ENCODE data around the gene ABCA2. TPM values are rescaled to one million over a fixed set of nuclear protein-coding genes. Genes with fewer than 3 reads are reported as not detected.

The ABCA2 gene
- total RNA-seq, 2 experiments from 2014 or later = 11.8 to 16.2 TPM

DNA sequence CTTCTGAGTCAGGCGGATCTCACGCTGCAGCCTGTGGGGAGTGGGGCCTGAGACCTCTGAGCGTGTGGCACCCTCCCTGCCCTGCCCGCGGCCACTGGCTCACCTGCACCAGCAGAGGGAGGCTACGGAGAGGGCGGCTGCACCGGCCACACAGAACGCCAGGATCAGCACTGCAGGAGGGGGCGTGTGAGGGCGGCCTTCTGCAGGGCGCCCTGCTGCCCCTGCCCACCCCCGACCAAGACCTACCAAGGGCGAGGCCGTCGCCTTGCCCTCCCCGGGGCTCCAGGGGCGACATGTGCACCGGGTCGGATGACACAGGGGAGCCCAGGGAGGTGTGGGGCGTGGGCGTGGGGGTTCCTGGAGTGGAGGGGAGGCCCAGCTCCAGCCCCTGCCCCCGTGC is 12.5 kb upstream of the ABCA2 start:
- ChIA-PET POLR2A (no interaction called here), CTCF (interaction anchor here (3.7 kb wide), 1 partner anchor 11 kb away, joined by 18 read pairs; no protein-coding TSS in a partner anchor)
- H3K9me3 Mint-ChIP-seq = no peaks in the 10 kb centered on the region
- TF ChIP-seq, protein P1, sequence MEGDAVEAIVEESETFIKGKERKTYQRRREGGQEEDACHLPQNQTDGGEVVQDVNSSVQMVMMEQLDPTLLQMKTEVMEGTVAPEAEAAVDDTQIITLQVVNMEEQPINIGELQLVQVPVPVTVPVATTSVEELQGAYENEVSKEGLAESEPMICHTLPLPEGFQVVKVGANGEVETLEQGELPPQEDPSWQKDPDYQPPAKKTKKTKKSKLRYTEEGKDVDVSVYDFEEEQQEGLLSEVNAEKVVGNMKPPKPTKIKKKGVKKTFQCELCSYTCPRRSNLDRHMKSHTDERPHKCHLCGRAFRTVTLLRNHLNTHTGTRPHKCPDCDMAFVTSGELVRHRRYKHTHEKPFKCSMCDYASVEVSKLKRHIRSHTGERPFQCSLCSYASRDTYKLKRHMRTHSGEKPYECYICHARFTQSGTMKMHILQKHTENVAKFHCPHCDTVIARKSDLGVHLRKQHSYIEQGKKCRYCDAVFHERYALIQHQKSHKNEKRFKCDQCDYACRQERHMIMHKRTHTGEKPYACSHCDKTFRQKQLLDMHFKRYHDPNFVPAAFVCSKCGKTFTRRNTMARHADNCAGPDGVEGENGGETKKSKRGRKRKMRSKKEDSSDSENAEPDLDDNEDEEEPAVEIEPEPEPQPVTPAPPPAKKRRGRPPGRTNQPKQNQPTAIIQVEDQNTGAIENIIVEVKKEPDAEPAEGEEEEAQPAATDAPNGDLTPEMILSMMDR (IDR thresholded peaks at IDR 0.05) = no peak
- H3K36me3 Mint-ChIP-seq (ENCODE audit: low read depth) = no peaks in the 10 kb centered on the region
- no peak overlapping the region for H3K27ac Mint-ChIP-seq
- DNase-seq (no peak), ATAC-seq (no peak)
- intact Hi-C loops (cut with micrococcal nuclease) = no loop called here
- H3K4me1 Mint-ChIP-seq (ENCODE audit: low read depth) = peaks cover 8% of the 10 kb centered on the region
- H3K4me3 Mint-ChIP-seq = no peak overlapping the region
- H3K27me3 Mint-ChIP-seq = peaks cover 12% of the 10 kb centered on the region

DNA sequence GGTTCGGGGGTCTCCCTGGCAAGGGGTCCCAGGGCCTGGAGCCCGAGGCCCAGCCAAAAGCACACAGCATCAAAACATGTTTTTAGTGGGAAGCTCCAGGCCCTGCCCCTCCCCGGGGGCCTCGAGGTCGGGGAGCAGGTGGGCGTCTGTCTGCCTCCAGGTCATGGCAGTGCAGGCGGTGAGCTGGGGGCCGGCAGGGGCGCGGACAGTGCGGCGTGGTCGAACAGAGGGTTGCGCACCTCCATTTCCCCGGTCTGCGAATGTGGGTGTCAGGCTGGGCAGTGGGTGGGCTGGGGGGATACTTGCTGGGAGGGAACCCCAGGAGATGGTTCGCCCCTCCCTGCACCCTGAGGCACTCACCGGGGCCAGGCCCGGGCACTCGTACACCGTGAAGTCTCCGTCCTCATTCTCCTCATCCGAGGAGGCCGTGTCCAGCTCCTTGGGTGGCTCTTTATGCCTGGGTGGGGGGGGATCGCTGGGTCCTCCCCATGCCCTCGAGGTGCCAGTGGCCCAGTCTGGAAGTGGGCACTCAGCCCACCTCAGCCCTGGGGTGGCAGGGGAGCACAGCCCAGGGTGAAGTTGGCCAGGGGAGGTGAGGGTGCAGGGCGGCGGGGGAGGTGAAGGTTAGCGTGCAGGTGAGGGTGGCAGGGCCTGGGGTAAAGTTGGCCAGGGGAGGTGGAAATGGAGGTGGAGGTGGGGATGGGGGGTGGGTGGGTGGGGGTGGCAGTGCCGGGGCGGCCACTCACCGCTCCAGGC is 11.8 kb upstream of the ABCA2 start:
- no peaks in the 10 kb centered on the region for H3K36me3 Mint-ChIP-seq (ENCODE audit: low read depth)
- ATAC-seq (no peak), DNase-seq (no peak)
- no peaks in the 10 kb centered on the region for H3K9me3 Mint-ChIP-seq
- intact Hi-C loops (cut with micrococcal nuclease) = loop anchor here (5.0 kb wide), 1 partner anchor 252 kb away; no protein-coding TSS in a partner anchor
- ChIA-PET CTCF (interaction anchor here (3.7 kb wide), 1 partner anchor 10 kb away, joined by 18 read pairs; no protein-coding TSS in a partner anchor), POLR2A (interaction anchor here (1.0 kb wide), 1 partner anchor 231 kb away, joined by 3 read pairs; no protein-coding TSS in a partner anchor)
- peaks cover 8% of the 10 kb centered on the region for H3K4me1 Mint-ChIP-seq (ENCODE audit: low read depth)
- peaks cover 8% of the 10 kb centered on the region for H3K27me3 Mint-ChIP-seq
- TF ChIP-seq, protein P1 (IDR thresholded peaks at IDR 0.05) = no peak
- H3K4me3 Mint-ChIP-seq = no peak overlapping the region
- no peak overlapping the region for H3K27ac Mint-ChIP-seq

DNA sequence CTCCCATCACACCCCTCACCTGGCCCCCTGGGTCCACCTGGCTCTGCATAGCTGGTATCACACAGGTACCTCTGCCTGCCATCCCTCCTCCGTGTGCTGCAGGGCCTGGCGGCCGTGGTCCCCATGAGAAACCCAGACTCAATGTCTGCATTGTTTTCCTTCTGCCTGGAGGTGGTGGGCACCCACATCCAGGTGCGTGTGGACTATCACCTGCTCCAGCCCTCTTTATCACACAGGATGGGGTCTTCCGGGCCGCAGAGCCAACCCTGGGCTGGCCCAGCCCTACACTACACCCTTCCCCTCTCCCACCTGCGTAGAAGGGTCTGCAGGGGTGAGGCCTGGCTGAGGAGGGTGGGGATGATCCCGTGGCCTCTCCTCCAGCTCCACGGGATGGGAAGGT is 10.9 kb upstream of the ABCA2 start:
- H3K9me3 Mint-ChIP-seq = no peaks in the 10 kb centered on the region
- H3K4me1 Mint-ChIP-seq (ENCODE audit: low read depth) = peaks cover 9% of the 10 kb centered on the region
- intact Hi-C loops (cut with micrococcal nuclease) = loop anchor here (5.0 kb wide), 1 partner anchor 252 kb away; no protein-coding TSS in a partner anchor
- H3K27ac Mint-ChIP-seq = no peak overlapping the region
- TF ChIP-seq, protein P1 (IDR thresholded peaks at IDR 0.05) = no peak
- H3K27me3 Mint-ChIP-seq = peaks cover 6% of the 10 kb centered on the region
- no peaks in the 10 kb centered on the region for H3K36me3 Mint-ChIP-seq (ENCODE audit: low read depth)
- DNase-seq (no peak), ATAC-seq (no peak)
- H3K4me3 Mint-ChIP-seq = no peak overlapping the region
- ChIA-PET CTCF (interaction anchor here (0.7 to 3.7 kb wide), 3 partner anchors 9 to 30 kb away, joined by 3 to 18 read pairs (median 4); no protein-coding TSS in a partner anchor), POLR2A (interaction anchor here (0.6 to 1.0 kb wide), 2 partner anchors 94 to 230 kb away, joined by 3 read pairs; partner anchors contain the start of genes C8G and FBXW5)

DNA sequence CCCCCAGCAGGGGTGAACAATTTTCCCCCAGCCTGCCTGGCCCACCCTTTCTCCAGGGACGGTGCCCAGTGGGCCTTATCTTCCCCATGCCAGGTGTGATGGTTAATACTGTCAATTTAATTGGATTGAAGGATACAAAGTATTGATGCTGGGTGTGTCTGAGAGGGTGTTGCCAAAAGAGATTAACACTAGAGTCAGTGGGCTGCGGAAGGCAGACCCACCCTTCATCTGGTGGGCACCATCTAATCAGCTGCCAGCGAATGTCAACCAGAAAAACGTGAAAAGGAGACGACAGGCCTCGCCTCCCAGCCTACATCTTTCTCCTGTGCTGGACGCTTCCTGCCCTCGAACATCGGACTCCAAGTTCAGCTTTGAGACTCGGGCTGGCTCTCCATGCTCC is 9.4 kb upstream of the ABCA2 start:
- no peak overlapping the region for H3K27ac Mint-ChIP-seq
- H3K4me3 Mint-ChIP-seq = no peak overlapping the region
- peaks cover 17% of the 10 kb centered on the region for H3K4me1 Mint-ChIP-seq (ENCODE audit: low read depth)
- POLR2A ChIA-PET = no interaction called here
- CTCF ChIA-PET = interaction anchor here (1.2 to 3.7 kb wide), 6 partner anchors 8 to 89 kb away, joined by 3 to 42 read pairs (median 10); no protein-coding TSS in a partner anchor
- DNase-seq (no peak), ATAC-seq (no peak)
- TF ChIP-seq, protein P1 (IDR thresholded peaks at IDR 0.05) = no peak
- peaks cover 2% of the 10 kb centered on the region for H3K27me3 Mint-ChIP-seq
- intact Hi-C loops (cut with micrococcal nuclease) = loop anchor here (5.0 kb wide), 1 partner anchor 250 kb away; no protein-coding TSS in a partner anchor
- H3K36me3 Mint-ChIP-seq (ENCODE audit: low read depth) = no peaks in the 10 kb centered on the region
- H3K9me3 Mint-ChIP-seq = no peaks in the 10 kb centered on the region

- Mint-ChIP-seq H3K27me3 (peaks cover 2% of the 10 kb centered on the region), H3K9me3 (no peaks in the 10 kb centered on the region), H3K4me1 (ENCODE audit: low read depth) (peaks cover 20% of the 10 kb centered on the region), H3K27ac (no peak overlapping the region), H3K36me3 (ENCODE audit: low read depth) (no peaks in the 10 kb centered on the region), H3K4me3 (no peak overlapping the region)
- intact Hi-C loops (cut with micrococcal nuclease) = loop anchor here (5.0 kb wide), 1 partner anchor 250 kb away; no protein-coding TSS in a partner anchor
- TF ChIP-seq, protein P1 (IDR thresholded peaks at IDR 0.05) = no peak
- DNase-seq (no peak), ATAC-seq (no peak)
- CTCF ChIA-PET = interaction anchor here (0.7 to 3.7 kb wide), 7 partner anchors 8 to 89 kb away, joined by 3 to 42 read pairs (median 15); partner anchors contain the start of gene NPDC1
- POLR2A ChIA-PET = no interaction called here
Measured at GRCh38 chr9:137037035-137037434, 9.0 kb upstream of the ABCA2 start.
